ENCODE data around the gene FIBCD1. TPM values are rescaled to one million over a fixed set of nuclear protein-coding genes. Genes with fewer than 3 reads are reported as not detected.

FIBCD1 gene
- total RNA-seq, 1 experiment from 2014 or later, result 7.1 TPM

DNA sequence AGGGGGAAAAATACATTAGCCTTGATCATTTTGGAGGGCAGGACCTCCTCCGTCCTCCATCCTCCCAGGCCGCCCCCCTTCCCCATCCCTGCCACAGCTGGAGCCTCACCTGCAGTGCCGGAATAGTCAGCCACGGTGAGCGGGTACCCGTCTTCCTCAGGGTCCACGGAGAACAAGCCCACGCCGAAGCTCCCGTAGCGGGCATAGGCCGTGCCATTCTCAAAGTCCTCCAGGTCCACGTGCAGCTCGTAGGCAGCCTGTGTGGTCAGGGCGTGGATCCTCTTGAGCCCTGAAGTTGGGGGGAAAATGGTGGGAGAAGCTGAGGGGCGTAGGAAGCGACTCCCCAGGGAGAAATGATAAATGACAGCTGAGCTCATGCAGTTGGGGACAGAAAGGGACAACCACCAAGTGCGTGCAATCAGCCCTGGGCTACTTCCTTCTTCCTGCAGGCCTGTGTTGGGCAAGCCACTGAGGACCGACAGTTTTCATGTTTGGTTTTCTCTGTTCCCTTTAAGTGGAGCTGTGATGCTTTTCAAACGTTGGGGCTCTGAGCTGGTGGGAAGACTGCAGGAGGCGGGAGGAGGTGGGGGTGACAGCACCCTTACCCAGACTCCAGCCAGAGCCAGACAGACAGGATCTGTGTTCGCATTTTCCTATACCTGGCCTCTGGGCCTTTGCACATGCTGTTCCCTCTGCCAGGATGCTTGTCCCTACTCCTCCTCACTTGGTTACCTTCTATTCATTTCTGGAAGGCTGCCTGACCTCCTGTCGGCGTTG lies 33.7 kb downstream of the FIBCD1 start:
- Histone ChIP-seq H3K9me3 (ENCODE audit: control insufficient read depth, low read depth, low read length) (no peaks in the 10 kb centered on the region), H3K23me2 (ENCODE audit: insufficient read length, low read depth, low read length, poor library complexity, severe bottlenecking) (no peaks in the 10 kb centered on the region), H4K20me1 (ENCODE audit: control insufficient read depth, insufficient read depth, insufficient read length) (no peaks in the 10 kb centered on the region), H3K4me1 (ENCODE audit: insufficient read depth, low read length) (no peaks in the 10 kb centered on the region), H3K79me1 (ENCODE audit: insufficient read depth, low read depth, low read length, poor library complexity, severe bottlenecking) (no peaks in the 10 kb centered on the region), H3K9ac (ENCODE audit: extremely low read depth, insufficient read length, low read length) (no peak overlapping the region), H2BK12ac (ENCODE audit: insufficient read length, low read depth, low read length) (no peak overlapping the region), H4K5ac (ENCODE audit: insufficient read length, low read depth, low read length) (no peak overlapping the region), H3K23ac (ENCODE audit: insufficient read length, low read depth, low read length) (no peak overlapping the region), H4K91ac (ENCODE audit: insufficient read length, low read depth, low read length) (no peak overlapping the region), H3K56ac (ENCODE audit: insufficient read length, low read depth, low read length) (no peak overlapping the region), H2BK20ac (ENCODE audit: low read depth, low read length, poor library complexity, severe bottlenecking) (no peak overlapping the region), H4K8ac (replicated peaks; ENCODE audit: insufficient read length, low read depth, low read length) (no peak overlapping the region), H2BK5ac (ENCODE audit: insufficient read length, low read length) (no peak overlapping the region), H2BK15ac (ENCODE audit: low read depth, low read length) (no peak overlapping the region), H3K18ac (ENCODE audit: insufficient read length, low read depth, low read length) (no peak overlapping the region), H2BK120ac (ENCODE audit: low read depth, low read length, poor library complexity, severe bottlenecking) (no peak overlapping the region), H2AK5ac (ENCODE audit: insufficient read length, low read length) (no peak overlapping the region), H2AFZ (ENCODE audit: low read length) (no peak overlapping the region), H3K14ac (ENCODE audit: insufficient read depth, low read length) (no peak overlapping the region), H3T11ph (ENCODE audit: low read length) (no peak overlapping the region), H3K27ac (ENCODE audit: insufficient read length, low read depth, low read length) (no peak overlapping the region), H3K4ac (ENCODE audit: low read depth, low read length) (no peak overlapping the region), H3K4me2 (ENCODE audit: insufficient read depth, insufficient read length, low read length) (no peak overlapping the region), H3K79me2 (ENCODE audit: insufficient read depth, low read length) (no peaks in the 10 kb centered on the region), H3K27me3 (ENCODE audit: insufficient read depth, low read length) (no peaks in the 10 kb centered on the region)
- Mint-ChIP-seq H3K4me3 (no peak overlapping the region), H3K9me3 (no peaks in the 10 kb centered on the region), H3K4me1 (peaks cover 0 to 24% of the 10 kb centered on the region in 2 experiments; a peak in 2 of 4 replicates), H3K36me3 (ENCODE audit: insufficient read depth in 1 of 3, low read depth in 3 of 3) (no peaks in the 10 kb centered on the region; a peak in 1 of 7 replicates), H3K27me3 (ENCODE audit: low read depth) (no peaks in the 10 kb centered on the region), H3K27ac (no peak overlapping the region)
- no CpG with 5 or more reads among the region's 24 CpGs for WGBS (ENCODE audit: extremely low coverage, insufficient read length, low lambda C conversion rate)
- TF ChIP-seq, protein P1, sequence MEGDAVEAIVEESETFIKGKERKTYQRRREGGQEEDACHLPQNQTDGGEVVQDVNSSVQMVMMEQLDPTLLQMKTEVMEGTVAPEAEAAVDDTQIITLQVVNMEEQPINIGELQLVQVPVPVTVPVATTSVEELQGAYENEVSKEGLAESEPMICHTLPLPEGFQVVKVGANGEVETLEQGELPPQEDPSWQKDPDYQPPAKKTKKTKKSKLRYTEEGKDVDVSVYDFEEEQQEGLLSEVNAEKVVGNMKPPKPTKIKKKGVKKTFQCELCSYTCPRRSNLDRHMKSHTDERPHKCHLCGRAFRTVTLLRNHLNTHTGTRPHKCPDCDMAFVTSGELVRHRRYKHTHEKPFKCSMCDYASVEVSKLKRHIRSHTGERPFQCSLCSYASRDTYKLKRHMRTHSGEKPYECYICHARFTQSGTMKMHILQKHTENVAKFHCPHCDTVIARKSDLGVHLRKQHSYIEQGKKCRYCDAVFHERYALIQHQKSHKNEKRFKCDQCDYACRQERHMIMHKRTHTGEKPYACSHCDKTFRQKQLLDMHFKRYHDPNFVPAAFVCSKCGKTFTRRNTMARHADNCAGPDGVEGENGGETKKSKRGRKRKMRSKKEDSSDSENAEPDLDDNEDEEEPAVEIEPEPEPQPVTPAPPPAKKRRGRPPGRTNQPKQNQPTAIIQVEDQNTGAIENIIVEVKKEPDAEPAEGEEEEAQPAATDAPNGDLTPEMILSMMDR (conservative IDR thresholded peaks at IDR 0.05), result no peak
- no peak for DNase-seq

Data from H9 (cell line).